ENCODE measurements around the gene VEPH1.

DNA sequence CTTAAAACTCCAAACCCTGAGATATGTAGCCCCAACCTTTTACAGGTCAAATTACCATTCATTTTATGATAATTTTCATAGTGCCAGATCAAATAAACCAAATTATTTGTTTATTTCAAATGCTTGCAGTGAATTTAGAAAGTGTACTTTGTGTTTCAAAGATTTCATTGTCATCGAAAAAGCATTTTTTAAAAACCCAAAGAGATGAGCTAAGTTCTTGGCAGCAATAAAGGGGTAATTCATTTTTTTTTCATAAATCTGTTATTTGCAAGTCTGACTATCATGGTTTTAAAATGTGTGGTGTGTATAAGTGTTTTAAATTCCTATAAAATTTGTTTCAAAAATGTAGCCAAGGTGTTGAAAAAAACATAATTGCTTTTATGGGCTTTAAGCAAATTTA lies 49.4 kb downstream of the VEPH1 start:
- TF ChIP-seq, protein P1, sequence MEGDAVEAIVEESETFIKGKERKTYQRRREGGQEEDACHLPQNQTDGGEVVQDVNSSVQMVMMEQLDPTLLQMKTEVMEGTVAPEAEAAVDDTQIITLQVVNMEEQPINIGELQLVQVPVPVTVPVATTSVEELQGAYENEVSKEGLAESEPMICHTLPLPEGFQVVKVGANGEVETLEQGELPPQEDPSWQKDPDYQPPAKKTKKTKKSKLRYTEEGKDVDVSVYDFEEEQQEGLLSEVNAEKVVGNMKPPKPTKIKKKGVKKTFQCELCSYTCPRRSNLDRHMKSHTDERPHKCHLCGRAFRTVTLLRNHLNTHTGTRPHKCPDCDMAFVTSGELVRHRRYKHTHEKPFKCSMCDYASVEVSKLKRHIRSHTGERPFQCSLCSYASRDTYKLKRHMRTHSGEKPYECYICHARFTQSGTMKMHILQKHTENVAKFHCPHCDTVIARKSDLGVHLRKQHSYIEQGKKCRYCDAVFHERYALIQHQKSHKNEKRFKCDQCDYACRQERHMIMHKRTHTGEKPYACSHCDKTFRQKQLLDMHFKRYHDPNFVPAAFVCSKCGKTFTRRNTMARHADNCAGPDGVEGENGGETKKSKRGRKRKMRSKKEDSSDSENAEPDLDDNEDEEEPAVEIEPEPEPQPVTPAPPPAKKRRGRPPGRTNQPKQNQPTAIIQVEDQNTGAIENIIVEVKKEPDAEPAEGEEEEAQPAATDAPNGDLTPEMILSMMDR (optimal IDR thresholded peaks at IDR 0.05 in 1 of 3, IDR thresholded peaks at IDR 0.05 in 1 of 3, conservative IDR thresholded peaks at IDR 0.05 in 1 of 3; ENCODE audit: extremely low read depth in 1 of 3, insufficient read depth in 2 of 3, low read length in 3 of 3): no peak
- no peak for TF ChIP-seq EZH2 (IDR thresholded peaks at IDR 0.05; ENCODE audit: low read length)
